A549 treated with RU486 at 1 μM for 4 hours (cell line): ENCODE results near the gene ABITRAM. TPM values are rescaled to one million over a fixed set of nuclear protein-coding genes. Genes with fewer than 3 reads are reported as not detected.

Experiments
- total RNA-seq: library from RNA; stranded (reverse); fragments of 200-300 nt; extraction: Qiagen RNA extraction; gene quantifications from 5 replicates; pipeline ENCODE4 v1.2.3, GENCODE V29; 2022; ENCODE audit warnings: low read depth

The ABITRAM gene, protein sequence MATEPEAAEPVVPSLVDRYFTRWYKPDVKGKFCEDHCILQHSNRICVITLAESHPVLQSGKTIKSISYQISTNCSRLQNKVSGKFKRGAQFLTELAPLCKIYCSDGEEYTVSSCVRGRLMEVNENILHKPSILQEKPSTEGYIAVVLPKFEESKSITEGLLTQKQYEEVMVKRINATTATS
- total RNA-seq, result 17.1 to 25.0 TPM (median 22.3 TPM) in 5 replicates

DNA sequence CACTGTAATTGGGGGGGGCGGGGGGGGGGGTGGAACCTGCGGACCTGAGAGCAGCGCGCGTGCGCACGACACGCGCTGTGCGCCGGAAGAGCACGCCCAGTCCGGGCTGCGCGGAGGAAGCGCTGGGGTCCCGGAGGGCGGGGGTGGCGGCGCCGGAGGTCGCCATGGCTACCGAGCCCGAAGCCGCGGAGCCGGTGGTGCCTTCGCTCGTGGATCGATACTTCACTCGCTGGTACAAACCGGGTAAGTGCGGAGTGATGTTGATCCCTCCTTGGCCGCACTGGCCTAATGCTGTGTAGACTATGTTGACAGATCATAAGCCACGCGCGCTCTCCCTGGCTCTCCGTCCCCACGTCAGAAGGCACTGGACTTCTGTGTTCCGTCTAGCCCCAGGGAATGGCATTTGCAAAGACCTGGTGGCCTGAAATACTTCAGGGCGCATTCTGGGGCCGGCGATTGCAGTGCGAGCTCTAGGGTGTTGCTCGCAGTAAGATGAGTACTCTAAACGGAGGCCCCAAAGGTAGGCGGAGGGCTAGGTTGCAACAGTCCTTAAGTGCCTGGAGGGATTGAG is at the start of gene ABITRAM:
ABITRAM (plus strand) TSS at position 78 of the 571 bp plus-strand sequence; CDS start at position 165, 87 bp downstream.

DNA sequence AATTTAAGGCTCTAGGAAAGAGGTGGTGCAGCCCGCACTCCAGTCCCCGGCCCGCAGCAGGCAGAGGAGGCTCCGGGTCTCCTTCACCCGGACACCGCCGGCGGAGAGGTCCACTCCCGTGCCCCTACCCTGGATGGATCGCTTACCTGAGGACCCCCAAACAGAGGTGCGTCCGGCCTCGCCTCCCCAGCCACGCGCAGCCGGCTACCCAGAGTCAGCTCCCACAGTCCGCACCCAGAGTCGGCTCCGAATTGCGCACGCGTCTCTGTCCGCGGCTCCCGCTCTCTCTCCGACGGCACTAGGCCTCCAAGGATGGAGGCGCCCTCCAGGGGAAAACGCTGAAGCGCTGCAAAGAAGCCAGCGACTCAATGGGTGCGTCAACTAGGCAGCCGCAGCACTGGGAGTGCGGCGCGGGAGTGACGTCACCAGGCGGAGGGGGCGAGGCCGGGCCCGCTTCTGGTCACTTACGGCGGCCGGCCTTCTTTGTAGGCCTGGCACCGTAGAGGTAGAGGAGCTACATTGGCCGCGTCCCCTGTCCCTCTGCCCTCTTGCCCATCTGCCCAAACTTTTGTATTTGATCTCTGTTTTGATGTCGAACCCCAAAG is 380 bp upstream of the ABITRAM start, which contains the start of gene ELP1:
ELP1 (minus strand) TSS at position 407 of the 605 bp plus-strand sequence. CDS start 2,978 bp downstream, outside the sequence.

Other genes starting within 250 kb of the ABITRAM start
- not detected in 5 replicates for gene ACTL7B, start 78.4 kb upstream of the ABITRAM start, total RNA-seq
- not detected in 5 replicates for gene ACTL7A, start 72.1 kb upstream of the ABITRAM start, total RNA-seq
- 18.5 to 25.6 TPM (median 21.2 TPM) in 5 replicates for gene ELP1, start 276 bp upstream of the ABITRAM start, total RNA-seq
- gene CTNNAL1, start 79.1 kb downstream of the ABITRAM start, total RNA-seq, result 36.2 to 59.4 TPM (median 49.0 TPM) in 5 replicates
- gene TMEM245, start 185.5 kb downstream of the ABITRAM start, total RNA-seq, result 31.5 to 47.8 TPM (median 45.7 TPM) in 5 replicates
- gene FRRS1L, start 232.8 kb downstream of the ABITRAM start, total RNA-seq, result 0.14 to 0.49 TPM (median 0.30 TPM) in 5 replicates